HCT116 (cell line): ENCODE measurements around the gene IQGAP2. TPM values are rescaled to one million over a fixed set of nuclear protein-coding genes. Genes with fewer than 3 reads are reported as not detected.

ENCODE experiments used
- ATAC-seq: fragments of 200-7000 bp; cut with Tn5 transposase; 2 replicates; pipeline ENCODE4 v1.9.1; 2020; ENCODE audit warnings: mild to moderate bottlenecking, moderate library complexity
- BruUV-seq: library from RNA; stranded (reverse); fragments of 400-500 nt; replicated peaks from 2 replicates; lab custom pipeline; 2021; lab: Mats Ljungman, UMichigan
- CTCF ChIA-PET: fragments of 300-600 bp; sonication (Branson Sonifier 250); formaldehyde crosslinking; loops from one replicate; lab custom pipeline; 2021; ENCODE audit warnings: antibody characterized with exemption; lab: Charles Lee
- POLR2A ChIA-PET: fragments of 300-600, 350-600 bp; sonication (Branson Sonifier 250); formaldehyde crosslinking; loops from one replicate; lab custom pipeline; 2021; ENCODE audit warnings: antibody characterized with exemption; lab: Charles Lee
- RAD21 ChIA-PET, 2 experiments: fragments of 300-600 bp; sonication (Branson Sonifier 250); formaldehyde crosslinking; loops; one replicate each; lab custom pipeline; 2023; ENCODE audit warnings: low total read pairs in 2 of 2; ENCODE audit not compliant: uncharacterized antibody in 2 of 2, unreplicated experiment in 2 of 2, low non-redundant PET in 1 of 2; lab: Charles Lee
- DNase-seq: peaks from one replicate; pipeline ENCODE4 v3.0.0-alpha.2; 2010; ENCODE audit warnings: low read depth, low spot score
- H2AFZ ChIP-seq: fragments of 200-600 bp; shearing (Covaris generic), sonication (generic); 2 replicates; pipeline ENCODE4 v1.6.1; 2017; ENCODE audit warnings: low read depth, mixed run types, mixed read lengths, antibody characterized with exemption, low read length; ENCODE audit not compliant: poor library complexity, severe bottlenecking
- H3K27ac ChIP-seq: 2 replicates; pipeline ENCODE4 v1.5.1; 2012; ENCODE audit warnings: low read depth, low read length
- H3K27me3 ChIP-seq: fragments of 200-600 bp; sonication (generic); 2 replicates; pipeline ENCODE4 v1.6.1; 2016; ENCODE audit warnings: mixed run types, low read length, mixed read lengths; ENCODE audit not compliant: insufficient read depth
- H3K36me3 ChIP-seq, 2 experiments: fragments of 200-500 bp in 1 of 2; fragments of 200-600 bp in 1 of 2; sonication (Bioruptor generic) in 1 of 2; sonication (generic) in 1 of 2; 2 replicates each; pipeline versions ENCODE4 v1.5.1 to v1.6.1; 2014 to 2016; ENCODE audit warnings: low read length in 2 of 2, inconsistent platforms in 1 of 2, mixed read lengths in 1 of 2, mixed run types in 1 of 2; ENCODE audit not compliant: insufficient read depth in 2 of 2, control insufficient read depth in 1 of 2
- H3K4me1 ChIP-seq, 2 experiments: fragments of 200-600 bp in 1 of 2; sonication (generic) in 1 of 2; 2 replicates each; pipeline versions ENCODE4 v1.5.1 to v1.6.1; 2012 to 2017; ENCODE audit warnings: low read length in 2 of 2, inconsistent platforms in 1 of 2, mild to moderate bottlenecking in 1 of 2, mixed read lengths in 1 of 2, mixed run types in 1 of 2, moderate library complexity in 1 of 2; ENCODE audit not compliant: insufficient read depth in 2 of 2, control insufficient read depth in 1 of 2
- H3K4me2 ChIP-seq: fragments of 200-600 bp; sonication (generic); 2 replicates; pipeline ENCODE4 v1.6.1; 2017; ENCODE audit warnings: mixed run types, low read length, mixed read lengths
- H3K4me3 ChIP-seq, 2 experiments: fragments of 200-600 bp in 1 of 2; sonication (generic) in 1 of 2; replicated peaks in 1 of 2; 2 replicates each; pipeline ENCODE4 v1.5.1; 2011 to 2016; ENCODE audit warnings: low read length in 2 of 2, control low read depth in 1 of 2, low read depth in 1 of 2, mild to moderate bottlenecking in 1 of 2, mixed read lengths in 1 of 2, mixed run types in 1 of 2
- H3K79me2 ChIP-seq: fragments of 200-600 bp; sonication (generic); 2 replicates; pipeline ENCODE4 v1.6.1; 2017; ENCODE audit warnings: mild to moderate bottlenecking, mixed run types, low read length, moderate library complexity, mixed read lengths; ENCODE audit not compliant: insufficient read depth
- H3K9ac ChIP-seq: fragments of 200-600 bp; sonication (generic); 2 replicates; pipeline ENCODE4 v1.6.1; 2016; ENCODE audit warnings: low read length, mixed read lengths
- H3K9me2 ChIP-seq: fragments of 200-600 bp; sonication (generic), shearing (Covaris generic); 2 replicates; pipeline ENCODE4 v1.6.1; 2017; ENCODE audit warnings: mixed run types, mild to moderate bottlenecking, moderate library complexity; ENCODE audit not compliant: insufficient read depth
- H3K9me3 ChIP-seq, 2 experiments: fragments of 200-500 bp in 1 of 2; fragments of 200-600 bp in 1 of 2; sonication (Bioruptor generic) in 1 of 2; sonication (generic) in 1 of 2; 2 replicates each; pipeline ENCODE4 v1.6.1; 2014 to 2017; ENCODE audit warnings: low read length in 2 of 2, mixed read lengths in 2 of 2, inconsistent platforms in 1 of 2, low read depth in 1 of 2, mild to moderate bottlenecking in 1 of 2, mixed run types in 1 of 2, moderate library complexity in 1 of 2; ENCODE audit not compliant: control insufficient read depth in 1 of 2, insufficient read depth in 1 of 2
- H4K20me1 ChIP-seq: fragments of 200-600 bp; sonication (generic), shearing (Covaris generic); 2 replicates; pipeline ENCODE4 v1.6.1; 2017; ENCODE audit warnings: mixed run types, mild to moderate bottlenecking, moderate library complexity; ENCODE audit not compliant: insufficient read depth
- CEBPB ChIP-seq: IDR thresholded peaks from 2 replicates; pipeline ENCODE4 v1.6.1; 2012; ENCODE audit warnings: low read depth
- ELF1 ChIP-seq: IDR thresholded peaks from 2 replicates; pipeline ENCODE4 v1.6.1; 2012; ENCODE audit warnings: low read depth, borderline replicate concordance
- JUND ChIP-seq: IDR thresholded peaks from 2 replicates; pipeline ENCODE4 v1.6.1; 2012
- MAX ChIP-seq: IDR thresholded peaks from 2 replicates; pipeline ENCODE4 v1.6.1; 2012
- REST ChIP-seq: IDR thresholded peaks from 2 replicates; pipeline ENCODE4 v1.6.1; 2012; ENCODE audit warnings: low read depth
- ZBTB33 ChIP-seq: IDR thresholded peaks from 2 replicates; pipeline ENCODE4 v1.6.1; 2011; ENCODE audit warnings: mild to moderate bottlenecking, low read length, moderate library complexity; ENCODE audit not compliant: insufficient replicate concordance; ENCODE audit errors: extremely low read depth
- intact Hi-C: fragments of 100-400 bp; cut with micrococcal nuclease; formaldehyde crosslinking; loops from 2 replicates; pipeline ENCODE4 v1.10.0; 2022
- total RNA-seq: library from RNA; stranded (reverse); gene quantifications from one replicate; pipeline ENCODE4 v1.2.1, GENCODE V29; 2021; ENCODE audit not compliant: unreplicated experiment

IQGAP2 gene
- total RNA-seq, 1 experiment from 2014 or later, result 2.0 TPM

GRCh38 chr5:76376866-76377230 lies 26.2 kb upstream of the IQGAP2 start:
- DNase-seq, result no peak
- BruUV-seq, result no TSS peak

More at GRCh38 chr5:76376866-76377230, 26.2 kb upstream of the IQGAP2 start:
- no peaks in the 10 kb centered on the region for H3K36me3 ChIP-seq
- H4K20me1 ChIP-seq, result no peaks in the 10 kb centered on the region
- no peak for ATAC-seq
- peaks cover 12 to 18% of the 10 kb centered on the region in 2 experiments for H3K4me1 ChIP-seq
- no peaks in the 10 kb centered on the region for H3K79me2 ChIP-seq
- intact Hi-C loops, result no loop called here
- no peak overlapping the region for H3K9ac ChIP-seq
- H3K4me2 ChIP-seq, result no peak overlapping the region
- no peaks in the 10 kb centered on the region for H3K27me3 ChIP-seq
- ChIA-PET POLR2A (no interaction called here), RAD21 (no interaction called here), CTCF (no interaction called here)
- no peak for TF ChIP-seq ELF1
- no peak for TF ChIP-seq ZBTB33
- no peak for TF ChIP-seq JUND
- no peak for TF ChIP-seq REST
- no peak for TF ChIP-seq CEBPB
- no peak for TF ChIP-seq MAX
- H3K9me2 ChIP-seq, result no peaks in the 10 kb centered on the region
- H2AFZ ChIP-seq, result no peak overlapping the region
- H3K9me3 ChIP-seq, result no peaks in the 10 kb centered on the region
- no peak overlapping the region for H3K4me3 ChIP-seq
- no peak overlapping the region for H3K27ac ChIP-seq
